Measurements from ENCODE around the gene SNX30. TPM values are rescaled to one million over a fixed set of nuclear protein-coding genes. Genes with fewer than 3 reads are reported as not detected.
A peak's percentile ranks its signal among the peaks of the same experiment; 100 is the strongest.

The SNX30 gene
- total RNA-seq, 2 experiments from 2014 or later: 5.5 to 7.2 TPM

DNA sequence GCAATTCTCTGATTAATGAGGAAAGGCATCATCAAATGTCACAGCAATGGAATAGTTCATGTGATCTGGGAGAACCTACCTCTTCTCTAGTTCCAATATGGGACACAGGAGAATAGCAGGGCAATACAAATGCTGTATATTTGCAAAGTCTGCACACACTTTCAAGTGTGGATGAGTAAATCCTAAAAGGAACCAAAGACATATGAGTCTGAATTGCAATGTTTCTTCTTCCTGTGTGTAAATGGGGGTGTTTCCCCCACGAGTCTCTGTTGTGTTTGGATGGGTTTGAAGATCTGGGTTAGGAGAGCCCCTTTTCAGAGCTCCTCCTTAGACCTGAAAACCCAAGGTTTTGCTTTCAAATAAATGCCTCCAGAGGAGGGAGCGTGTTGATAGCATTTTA is 113.2 kb downstream of the SNX30 start:
- Mint-ChIP-seq H3K36me3 (ENCODE audit: low read depth) (no peaks in the 10 kb centered on the region), H3K9me3 (ENCODE audit: insufficient read depth) (no peaks in the 10 kb centered on the region), H3K4me3 (no peak overlapping the region), H3K27ac (no peak overlapping the region), H3K27me3 (ENCODE audit: low read depth) (no peaks in the 10 kb centered on the region), H3K4me1 (ENCODE audit: low read depth) (peaks cover 14% of the 10 kb centered on the region)
- CTCF ChIA-PET: interaction anchor here (0.6 to 1.4 kb wide), 2 partner anchors 39 to 1587 kb away, joined by 3 to 4 read pairs; no protein-coding TSS in a partner anchor
- ATAC-seq: no peak
- POLR2A ChIA-PET: no interaction called here
- DNase-seq: no peak

DNA sequence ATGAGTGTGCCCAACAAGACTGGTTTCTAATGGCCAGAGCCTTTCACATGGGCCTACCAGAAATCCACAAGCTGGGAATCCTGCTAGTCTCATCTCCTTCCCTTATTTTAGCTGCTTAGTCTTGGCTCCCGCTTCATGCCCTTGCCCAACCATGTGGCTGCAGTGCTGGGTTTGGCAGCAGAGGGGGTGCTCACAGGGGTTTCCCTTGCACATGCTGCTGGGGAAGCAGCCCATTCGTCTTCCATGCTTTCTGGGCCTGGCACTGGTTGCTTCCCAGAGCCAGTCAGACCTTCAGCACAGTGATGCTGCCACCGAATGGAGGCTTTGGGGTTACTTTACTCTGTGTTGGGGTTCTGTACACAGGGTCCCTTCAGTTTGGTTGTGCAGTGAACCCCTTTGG is 113.8 kb downstream of the SNX30 start:
- Mint-ChIP-seq H3K9me3 (ENCODE audit: insufficient read depth) (no peaks in the 10 kb centered on the region), H3K4me1 (ENCODE audit: low read depth) (peaks cover 14% of the 10 kb centered on the region), H3K27ac (no peak overlapping the region), H3K27me3 (ENCODE audit: low read depth) (no peaks in the 10 kb centered on the region), H3K4me3 (no peak overlapping the region), H3K36me3 (ENCODE audit: low read depth) (no peaks in the 10 kb centered on the region)
- ATAC-seq (no peak), DNase-seq (no peak)
- CTCF ChIA-PET: interaction anchor here (0.6 kb wide), 1 partner anchor 1588 kb away, joined by 3 read pairs; no protein-coding TSS in a partner anchor
- POLR2A ChIA-PET: no interaction called here

DNA sequence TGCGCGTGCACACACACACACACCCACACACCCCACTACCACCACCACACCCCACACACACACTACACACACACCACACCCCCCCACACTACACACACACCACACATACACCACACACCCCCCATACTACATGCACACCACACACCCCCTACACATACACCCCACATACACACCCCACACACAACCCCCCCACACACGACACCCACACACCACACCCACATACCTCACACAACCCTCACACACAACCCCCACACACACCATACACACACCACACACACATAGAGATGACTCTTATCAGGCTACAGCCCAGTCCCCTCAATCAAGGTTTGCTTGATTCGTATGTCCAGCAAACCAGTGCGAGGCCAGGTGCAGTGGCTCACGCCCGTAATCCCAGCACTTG is 114.4 kb downstream of the SNX30 start:
- ChIA-PET CTCF (no interaction called here), POLR2A (no interaction called here)
- H3K9me3 Mint-ChIP-seq (ENCODE audit: insufficient read depth): no peaks in the 10 kb centered on the region

DNA sequence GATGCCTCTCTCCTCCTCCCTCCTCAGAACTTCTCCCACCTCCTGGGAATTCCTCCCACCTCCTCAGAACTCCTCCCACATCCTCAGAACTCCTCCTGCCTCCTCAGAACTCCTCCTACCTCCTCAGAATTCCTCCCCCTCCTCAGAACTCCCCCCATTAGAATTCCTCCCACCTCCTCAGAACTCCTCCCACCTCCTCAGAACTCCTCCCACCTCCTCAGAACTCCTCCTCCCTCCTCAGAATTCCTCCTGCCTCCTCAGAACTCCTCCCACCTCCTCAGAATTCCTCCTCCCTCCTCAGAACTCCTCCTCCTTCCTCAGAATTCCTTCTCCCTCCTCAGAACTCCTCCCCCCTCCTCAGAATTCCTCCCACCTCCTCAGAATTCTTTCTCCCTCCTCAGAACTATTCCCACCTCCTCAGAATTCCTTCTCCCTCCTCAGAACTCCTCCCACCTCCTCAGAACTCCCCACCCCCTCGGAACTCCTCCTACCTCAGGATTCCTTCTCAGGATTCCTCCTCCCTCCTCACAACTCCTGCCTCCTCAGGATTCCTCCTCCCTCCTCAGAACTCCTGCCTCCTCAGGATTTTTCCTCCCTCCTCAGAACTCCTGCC is 116.2 kb downstream of the SNX30 start:
- CTCF ChIA-PET: no interaction called here
- H3K9me3 Mint-ChIP-seq (ENCODE audit: insufficient read depth): no peaks in the 10 kb centered on the region

More for the DNA sequence above, 114.4 kb downstream of the SNX30 start:
- no peaks in the 10 kb centered on the region for H3K36me3 Mint-ChIP-seq (ENCODE audit: low read depth)
- H3K27ac Mint-ChIP-seq: no peak overlapping the region
- H3K4me1 Mint-ChIP-seq (ENCODE audit: low read depth): peaks cover 14% of the 10 kb centered on the region
- H3K27me3 Mint-ChIP-seq (ENCODE audit: low read depth): no peaks in the 10 kb centered on the region
- H3K4me3 Mint-ChIP-seq: no peak overlapping the region
- ATAC-seq (no peak), DNase-seq (no peak)

DNA sequence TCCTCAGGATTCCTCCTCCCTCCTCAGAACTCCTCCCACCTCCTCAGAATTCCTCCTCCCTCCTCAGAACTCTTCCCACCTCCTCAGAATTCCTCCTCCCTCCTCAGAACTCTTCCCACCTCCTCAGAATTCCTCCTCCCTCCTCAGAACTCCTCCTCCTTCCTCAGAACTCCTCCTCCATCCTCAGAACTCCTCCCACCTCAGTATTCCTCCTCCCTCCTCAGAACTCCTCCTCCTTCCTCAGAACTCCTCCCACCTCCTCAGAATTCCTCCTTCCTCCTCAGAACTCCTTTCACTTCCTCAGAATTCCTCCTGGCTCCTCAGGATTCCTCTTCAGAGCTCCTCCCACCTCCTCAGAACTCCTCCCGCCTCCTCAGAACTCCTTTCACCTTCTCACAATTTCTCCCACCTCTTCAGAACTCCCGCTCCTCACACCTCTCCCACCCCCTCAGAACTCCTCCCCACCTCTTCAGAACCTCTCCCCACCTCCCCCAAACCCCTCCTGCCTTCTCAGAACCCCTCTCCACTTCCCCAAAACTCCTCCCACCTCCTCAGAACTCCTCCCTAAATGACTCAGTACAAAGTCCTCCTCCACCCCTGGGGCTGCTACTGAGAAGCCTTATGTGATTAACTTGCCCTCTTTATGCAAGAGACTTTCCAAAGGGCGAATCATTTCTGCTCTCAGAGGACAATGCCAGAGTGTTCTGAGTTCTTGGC is 116.9 kb downstream of the SNX30 start:
- POLR2A ChIA-PET: no interaction called here
- peak; percentile 42 for ATAC-seq
- Mint-ChIP-seq H3K4me1 (ENCODE audit: low read depth) (peaks cover 14% of the 10 kb centered on the region), H3K27me3 (ENCODE audit: low read depth) (no peaks in the 10 kb centered on the region), H3K27ac (peak overlapping the region; percentile 14), H3K9me3 (ENCODE audit: insufficient read depth) (no peaks in the 10 kb centered on the region), H3K4me3 (no peak overlapping the region), H3K36me3 (ENCODE audit: low read depth) (no peaks in the 10 kb centered on the region)
- DNase-seq: peak; percentile 29
- CTCF ChIA-PET: no interaction called here

More for the DNA sequence above, 116.2 kb downstream of the SNX30 start:
- POLR2A ChIA-PET: no interaction called here
- no peak overlapping the region for H3K4me3 Mint-ChIP-seq
- peaks cover 14% of the 10 kb centered on the region for H3K4me1 Mint-ChIP-seq (ENCODE audit: low read depth)
- no peak for ATAC-seq
- no peak for DNase-seq
- no peak overlapping the region for H3K27ac Mint-ChIP-seq
- H3K27me3 Mint-ChIP-seq (ENCODE audit: low read depth): no peaks in the 10 kb centered on the region
- no peaks in the 10 kb centered on the region for H3K36me3 Mint-ChIP-seq (ENCODE audit: low read depth)

DNA sequence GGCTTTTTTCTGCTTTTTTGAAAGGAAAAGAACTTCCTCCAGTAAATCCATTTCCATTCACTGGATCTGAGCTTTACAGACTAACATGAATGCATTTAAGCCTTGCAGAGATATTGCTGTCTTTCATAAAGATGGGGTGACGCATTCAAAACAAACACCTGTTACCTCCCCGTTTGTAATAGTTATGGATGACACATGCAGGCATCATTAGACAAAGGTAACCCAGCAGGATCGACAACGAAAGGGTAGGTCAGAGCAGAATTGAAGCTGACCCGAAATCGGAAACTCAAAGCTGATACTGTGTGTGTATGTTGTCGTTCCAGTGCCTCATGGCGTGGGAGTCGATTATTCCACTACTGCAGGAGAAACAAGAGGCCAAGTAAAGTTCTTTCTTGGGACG is 117.9 kb downstream of the SNX30 start:
- DNase-seq (no peak), ATAC-seq (no peak)
- H3K27ac Mint-ChIP-seq: no peak overlapping the region
- peaks cover 6% of the 10 kb centered on the region for H3K4me1 Mint-ChIP-seq (ENCODE audit: low read depth)
- POLR2A ChIA-PET: no interaction called here
- H3K9me3 Mint-ChIP-seq (ENCODE audit: insufficient read depth): no peaks in the 10 kb centered on the region
- CTCF ChIA-PET: interaction anchor here (1.3 kb wide), 1 partner anchor 35 kb away, joined by 4 read pairs; no protein-coding TSS in a partner anchor
- no peaks in the 10 kb centered on the region for H3K36me3 Mint-ChIP-seq (ENCODE audit: low read depth)
- H3K27me3 Mint-ChIP-seq (ENCODE audit: low read depth): no peaks in the 10 kb centered on the region
- no peak overlapping the region for H3K4me3 Mint-ChIP-seq

DNA sequence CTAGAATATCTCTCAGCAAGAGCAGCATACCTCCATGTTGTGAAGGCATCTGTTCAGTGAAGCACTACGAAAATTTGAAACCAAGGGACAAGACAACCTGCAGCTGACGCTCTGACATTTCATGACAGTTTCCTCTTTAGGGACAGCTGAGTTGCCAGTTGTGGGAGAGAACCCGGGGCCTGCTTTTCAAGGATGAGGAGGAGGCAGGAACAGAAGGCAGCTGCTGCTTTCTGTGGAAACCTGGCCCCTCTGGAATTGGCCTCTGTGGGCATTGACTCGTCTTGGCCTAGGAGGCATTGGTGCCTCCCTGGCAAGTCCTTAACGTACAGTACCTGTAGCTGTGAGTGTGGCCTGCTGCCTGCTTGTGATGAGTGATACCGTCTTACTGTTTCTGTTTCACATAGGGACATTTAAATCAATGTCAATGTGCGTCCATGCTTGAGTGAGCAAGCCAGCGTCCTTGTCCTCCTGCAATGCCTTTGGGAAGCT is 118.5 kb downstream of the SNX30 start:
- CTCF ChIA-PET: interaction anchor here (0.9 to 1.3 kb wide), 2 partner anchors 34 to 1167 kb away, joined by 3 to 4 read pairs; no protein-coding TSS in a partner anchor
- DNase-seq (no peak), ATAC-seq (no peak)
- H3K4me1 Mint-ChIP-seq (ENCODE audit: low read depth): no peaks in the 10 kb centered on the region
- no peak overlapping the region for H3K4me3 Mint-ChIP-seq
- no peak overlapping the region for H3K27ac Mint-ChIP-seq
- POLR2A ChIA-PET: no interaction called here
- H3K9me3 Mint-ChIP-seq (ENCODE audit: insufficient read depth): no peaks in the 10 kb centered on the region
- H3K27me3 Mint-ChIP-seq (ENCODE audit: low read depth): no peaks in the 10 kb centered on the region
- H3K36me3 Mint-ChIP-seq (ENCODE audit: low read depth): no peaks in the 10 kb centered on the region

DNA sequence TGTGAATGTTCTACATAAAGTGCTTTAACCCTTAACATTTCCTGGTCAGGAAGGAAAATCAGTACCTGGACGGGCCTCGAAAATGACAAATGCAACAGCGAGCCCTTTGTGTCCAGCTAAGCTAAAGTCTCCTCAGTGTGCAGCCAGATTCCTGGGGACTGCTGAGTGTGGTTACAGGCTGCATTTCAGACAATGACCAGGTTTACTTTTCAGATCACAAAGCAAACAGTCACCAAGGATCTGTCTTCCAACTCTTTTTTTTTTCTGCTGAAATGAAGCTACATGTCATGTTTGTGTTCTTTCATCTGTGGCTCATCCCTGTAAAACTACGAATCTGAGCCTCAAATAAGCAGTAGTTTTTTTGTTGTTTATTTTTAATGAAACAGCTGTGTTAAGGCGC is 119.4 kb downstream of the SNX30 start:
- ATAC-seq (no peak), DNase-seq (no peak)
- Mint-ChIP-seq H3K27ac (no peak overlapping the region), H3K9me3 (ENCODE audit: insufficient read depth) (no peaks in the 10 kb centered on the region), H3K4me1 (ENCODE audit: low read depth) (no peaks in the 10 kb centered on the region), H3K4me3 (no peak overlapping the region), H3K27me3 (ENCODE audit: low read depth) (no peaks in the 10 kb centered on the region), H3K36me3 (ENCODE audit: low read depth) (no peaks in the 10 kb centered on the region)
- ChIA-PET POLR2A (no interaction called here), CTCF (interaction anchor here (0.9 to 1.3 kb wide), 2 partner anchors 33 to 1166 kb away, joined by 3 to 4 read pairs; no protein-coding TSS in a partner anchor)

DNA sequence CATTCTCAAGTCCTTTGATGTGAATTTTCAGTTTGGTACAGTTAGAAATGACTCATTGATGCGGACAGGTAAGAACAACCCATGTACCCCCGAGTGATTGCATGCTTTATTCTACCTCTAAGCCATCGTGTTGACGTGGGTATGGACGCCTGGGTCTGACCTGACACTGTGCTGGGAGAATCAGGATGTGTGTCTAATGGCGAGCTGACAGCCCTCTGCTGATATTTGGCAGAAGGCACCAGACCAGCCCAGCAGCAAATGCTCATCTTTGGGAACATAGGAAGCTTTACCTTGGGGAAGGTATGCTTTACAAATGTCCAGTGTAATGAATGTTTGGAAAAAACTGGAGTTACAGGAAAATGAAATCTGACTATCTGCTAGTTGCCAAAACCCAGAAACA is 120.0 kb downstream of the SNX30 start:
- no peaks in the 10 kb centered on the region for H3K27me3 Mint-ChIP-seq (ENCODE audit: low read depth)
- DNase-seq: no peak
- H3K27ac Mint-ChIP-seq: no peak overlapping the region
- no peaks in the 10 kb centered on the region for H3K4me1 Mint-ChIP-seq (ENCODE audit: low read depth)
- ATAC-seq: no peak
- ChIA-PET CTCF (no interaction called here), POLR2A (no interaction called here)
- H3K36me3 Mint-ChIP-seq (ENCODE audit: low read depth): peaks cover 1% of the 10 kb centered on the region
- no peaks in the 10 kb centered on the region for H3K9me3 Mint-ChIP-seq (ENCODE audit: insufficient read depth)
- no peak overlapping the region for H3K4me3 Mint-ChIP-seq

DNA sequence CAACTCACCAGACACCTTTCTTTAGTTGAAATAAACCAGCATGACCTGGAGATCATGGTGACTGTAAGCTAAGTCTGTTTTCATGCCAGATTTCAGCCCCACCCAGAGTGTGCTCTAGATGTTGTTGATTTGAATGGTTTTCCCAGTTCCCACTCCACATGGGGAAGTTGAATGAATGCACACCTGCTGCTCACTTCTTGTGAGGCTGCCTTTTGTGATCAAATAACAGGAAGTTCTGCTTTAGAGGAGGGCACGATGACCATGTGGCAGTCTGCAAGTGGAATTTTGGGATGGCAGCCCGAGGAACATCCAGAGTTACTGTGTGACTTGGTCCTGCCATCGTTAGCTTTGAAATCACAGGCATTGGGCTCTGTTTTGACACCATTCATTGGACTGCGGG is 121.5 kb downstream of the SNX30 start:
- CTCF ChIA-PET: no interaction called here
- POLR2A ChIA-PET: no interaction called here

DNA sequence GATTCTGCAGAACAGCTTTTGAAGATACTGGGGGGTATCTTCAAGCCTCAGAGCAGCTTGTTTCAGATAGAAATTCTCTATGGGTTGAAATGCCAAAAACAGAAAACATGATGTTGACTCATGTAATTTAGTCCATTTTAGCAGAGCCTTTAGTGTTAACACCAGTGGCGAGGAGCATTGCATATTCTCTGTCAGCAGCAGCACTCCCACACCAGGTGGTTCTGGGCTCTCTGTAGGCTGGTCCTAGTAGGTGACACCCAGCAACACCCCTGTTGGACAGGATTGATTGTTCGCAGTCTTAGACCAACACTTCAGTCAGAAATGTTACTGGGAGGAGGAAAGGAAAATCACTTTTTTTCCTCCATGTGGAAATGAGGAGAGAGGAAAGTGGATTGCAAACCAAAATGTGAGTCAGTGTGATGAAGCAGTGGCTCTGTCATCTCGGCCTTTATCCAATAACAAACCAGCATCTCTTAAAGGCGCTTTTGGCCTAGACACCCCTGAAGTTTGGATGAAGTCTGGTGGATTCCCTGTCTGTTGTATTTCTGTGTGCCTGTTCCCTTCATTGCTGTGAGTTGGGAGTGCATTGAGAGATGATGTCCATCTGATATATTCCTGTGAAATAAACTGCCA is 123.3 kb downstream of the SNX30 start:
- Mint-ChIP-seq H3K4me3 (no peak overlapping the region), H3K36me3 (ENCODE audit: low read depth) (peaks cover 1% of the 10 kb centered on the region)

More for the DNA sequence above, 121.5 kb downstream of the SNX30 start:
- H3K4me3 Mint-ChIP-seq: no peak overlapping the region
- no peak for ATAC-seq
- H3K9me3 Mint-ChIP-seq (ENCODE audit: insufficient read depth): no peaks in the 10 kb centered on the region
- H3K27ac Mint-ChIP-seq: no peak overlapping the region
- peaks cover 1% of the 10 kb centered on the region for H3K36me3 Mint-ChIP-seq (ENCODE audit: low read depth)
- no peaks in the 10 kb centered on the region for H3K4me1 Mint-ChIP-seq (ENCODE audit: low read depth)
- H3K27me3 Mint-ChIP-seq (ENCODE audit: low read depth): no peaks in the 10 kb centered on the region
- no peak for DNase-seq

DNA sequence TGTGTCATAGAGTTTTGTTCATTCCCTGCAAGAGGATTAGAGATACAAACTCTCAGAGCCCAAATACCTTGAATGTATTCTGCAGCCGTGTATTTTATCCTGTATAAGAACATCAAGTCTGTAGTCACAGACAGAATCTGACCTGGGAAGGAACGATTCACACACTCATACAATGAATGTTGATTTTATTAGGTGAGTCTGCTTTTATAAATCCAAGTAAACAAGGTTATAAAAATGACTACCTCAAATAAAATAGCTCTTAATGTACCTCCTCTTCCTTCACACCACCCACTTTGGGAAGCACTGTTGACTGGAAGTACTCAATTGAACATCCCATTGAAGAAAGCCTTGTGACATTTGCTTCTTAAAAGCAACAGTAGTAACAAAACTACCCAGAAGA is 128.2 kb downstream of the SNX30 start:
- CTCF ChIA-PET: interaction anchor here (3.0 kb wide), 1 partner anchor 24 kb away, joined by 15 read pairs; no protein-coding TSS in a partner anchor
- ATAC-seq: no peak
- H3K27ac Mint-ChIP-seq: no peak overlapping the region

More for the DNA sequence above, 123.3 kb downstream of the SNX30 start:
- H3K9me3 Mint-ChIP-seq (ENCODE audit: insufficient read depth): no peaks in the 10 kb centered on the region
- no peak for DNase-seq
- no peaks in the 10 kb centered on the region for H3K27me3 Mint-ChIP-seq (ENCODE audit: low read depth)
- POLR2A ChIA-PET: no interaction called here
- no peak for ATAC-seq
- CTCF ChIA-PET: interaction anchor here (1.4 kb wide), 1 partner anchor 29 kb away, joined by 6 read pairs; no protein-coding TSS in a partner anchor
- H3K4me1 Mint-ChIP-seq (ENCODE audit: low read depth): no peaks in the 10 kb centered on the region
- no peak overlapping the region for H3K27ac Mint-ChIP-seq

More for the DNA sequence above, 128.2 kb downstream of the SNX30 start:
- H3K27me3 Mint-ChIP-seq (ENCODE audit: low read depth): peaks cover 4% of the 10 kb centered on the region
- H3K36me3 Mint-ChIP-seq (ENCODE audit: low read depth): peaks cover 1% of the 10 kb centered on the region
- POLR2A ChIA-PET: no interaction called here
- no peak for DNase-seq
- no peaks in the 10 kb centered on the region for H3K4me1 Mint-ChIP-seq (ENCODE audit: low read depth)
- H3K9me3 Mint-ChIP-seq (ENCODE audit: insufficient read depth): no peaks in the 10 kb centered on the region
- H3K4me3 Mint-ChIP-seq: no peak overlapping the region

Data from activated CD8-positive, alpha-beta T cell treated with anti-CD3 and anti-CD28 coated beads, Interleukin-2, amount 10 ng/mL, durations not matched to agents 7 days and 5 days (primary cell).